ENCODE results near the gene TBC1D22A. TPM values are rescaled to one million over a fixed set of nuclear protein-coding genes. Genes with fewer than 3 reads are reported as not detected.

Gene TBC1D22A
- total and polyA plus RNA-seq, 2 experiments from 2014 or later = 15.3 to 19.8 TPM

DNA sequence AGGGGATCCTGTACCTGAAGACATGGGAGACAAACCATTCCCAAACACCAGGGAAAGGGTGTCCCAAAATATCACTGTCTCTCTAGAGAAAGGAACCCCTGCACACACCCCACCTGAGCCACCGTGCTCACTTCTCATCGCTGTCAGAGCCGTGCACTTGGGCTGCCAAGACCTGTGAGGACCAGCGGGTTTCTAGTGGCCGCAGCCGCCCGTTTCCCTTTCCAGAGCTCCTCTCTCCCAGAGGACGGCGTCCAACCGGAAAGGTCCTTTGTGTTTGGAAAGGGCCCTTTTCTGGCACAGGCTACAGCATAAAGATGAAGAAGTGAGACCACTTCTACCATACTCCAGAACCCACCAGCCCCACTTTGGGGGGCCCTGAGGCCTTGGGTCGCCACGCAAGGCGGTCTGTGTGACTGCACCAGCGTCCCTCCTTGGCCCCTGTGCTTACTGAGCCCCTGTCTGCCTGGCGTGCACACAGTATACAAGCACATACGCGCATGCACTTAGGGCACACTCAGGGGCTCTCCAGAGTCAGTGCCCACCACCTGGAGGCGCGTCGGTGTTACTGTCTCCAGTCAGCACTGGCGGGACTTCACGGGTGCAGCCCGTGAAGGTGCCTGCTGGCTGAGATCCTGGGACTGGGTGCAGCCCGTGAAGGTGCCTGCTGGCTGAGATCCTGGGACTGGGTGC is 381.8 kb downstream of the TBC1D22A start:
- DNase-seq (ENCODE audit: low spot score) = no peak
- H3K4me3 ChIP-seq = no peak overlapping the region
- WGBS (ENCODE audit: low lambda C conversion rate, missing lambda C conversion rate) = 98% methylated on average over 24 of the region's 24 CpGs
- TF ChIP-seq EZH2phosphoT487 (IDR thresholded peaks at IDR 0.05; ENCODE audit: low read depth, severe bottlenecking, unreplicated experiment) = no peak
- TF ChIP-seq, protein P1, sequence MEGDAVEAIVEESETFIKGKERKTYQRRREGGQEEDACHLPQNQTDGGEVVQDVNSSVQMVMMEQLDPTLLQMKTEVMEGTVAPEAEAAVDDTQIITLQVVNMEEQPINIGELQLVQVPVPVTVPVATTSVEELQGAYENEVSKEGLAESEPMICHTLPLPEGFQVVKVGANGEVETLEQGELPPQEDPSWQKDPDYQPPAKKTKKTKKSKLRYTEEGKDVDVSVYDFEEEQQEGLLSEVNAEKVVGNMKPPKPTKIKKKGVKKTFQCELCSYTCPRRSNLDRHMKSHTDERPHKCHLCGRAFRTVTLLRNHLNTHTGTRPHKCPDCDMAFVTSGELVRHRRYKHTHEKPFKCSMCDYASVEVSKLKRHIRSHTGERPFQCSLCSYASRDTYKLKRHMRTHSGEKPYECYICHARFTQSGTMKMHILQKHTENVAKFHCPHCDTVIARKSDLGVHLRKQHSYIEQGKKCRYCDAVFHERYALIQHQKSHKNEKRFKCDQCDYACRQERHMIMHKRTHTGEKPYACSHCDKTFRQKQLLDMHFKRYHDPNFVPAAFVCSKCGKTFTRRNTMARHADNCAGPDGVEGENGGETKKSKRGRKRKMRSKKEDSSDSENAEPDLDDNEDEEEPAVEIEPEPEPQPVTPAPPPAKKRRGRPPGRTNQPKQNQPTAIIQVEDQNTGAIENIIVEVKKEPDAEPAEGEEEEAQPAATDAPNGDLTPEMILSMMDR (IDR thresholded peaks at IDR 0.05; ENCODE audit: poor library complexity) = no peak
- TF ChIP-seq EZH2 (IDR thresholded peaks at IDR 0.05; ENCODE audit: borderline replicate concordance) = no peak
- no peaks in the 10 kb centered on the region for H3K79me2 ChIP-seq
- no peak overlapping the region for H3K4me2 ChIP-seq
- H4K20me1 ChIP-seq (ENCODE audit: insufficient read depth, poor library complexity, severe bottlenecking) = no peaks in the 10 kb centered on the region
- no peaks in the 10 kb centered on the region for H3K9me3 ChIP-seq (ENCODE audit: low read depth)
- H3K36me3 ChIP-seq (replicated peaks; ENCODE audit: insufficient read depth, low read depth) = no peaks in the 10 kb centered on the region
- H3K27ac ChIP-seq = no peak overlapping the region
- no peak overlapping the region for H2AFZ ChIP-seq
- H3K4me1 ChIP-seq (ENCODE audit: insufficient read depth) = no peaks in the 10 kb centered on the region
- H3K9me2 ChIP-seq (replicated peaks; ENCODE audit: insufficient read depth) = no peaks in the 10 kb centered on the region
- H3K27me3 ChIP-seq = no peaks in the 10 kb centered on the region

DNA sequence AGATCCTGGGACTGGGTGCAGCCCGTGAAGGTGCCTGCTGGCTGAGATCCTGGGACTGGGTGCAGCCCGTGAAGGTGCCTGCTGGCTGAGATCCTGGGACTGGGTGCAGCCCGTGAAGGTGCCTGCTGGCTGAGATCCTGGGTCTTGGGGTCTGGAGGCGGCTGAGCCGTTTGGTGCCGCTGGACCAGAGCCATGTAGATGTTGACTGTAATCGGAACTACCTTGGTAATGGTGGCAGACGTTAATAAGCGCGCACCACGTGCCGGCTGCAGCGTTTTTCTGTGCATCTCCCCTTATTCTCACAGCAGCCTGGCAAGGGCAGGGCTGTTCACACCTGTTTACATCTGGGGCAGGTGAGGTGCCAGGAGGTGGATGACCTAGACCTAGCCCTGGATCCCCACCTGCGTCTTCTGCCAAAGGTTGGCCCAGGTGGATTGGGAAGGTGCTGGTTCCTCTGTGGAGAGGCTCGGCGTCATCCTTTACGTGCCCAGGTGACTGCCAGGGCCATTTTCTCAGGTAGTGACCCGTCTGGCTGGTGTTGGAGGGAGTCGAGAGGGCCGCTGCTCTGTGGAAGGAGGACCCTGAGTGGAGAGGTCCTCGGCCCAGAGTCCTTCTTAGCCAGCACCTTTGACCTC is 382.5 kb downstream of the TBC1D22A start:
- no peak overlapping the region for H2AFZ ChIP-seq
- no peaks in the 10 kb centered on the region for H4K20me1 ChIP-seq (ENCODE audit: insufficient read depth, poor library complexity, severe bottlenecking)
- H3K4me2 ChIP-seq = no peak overlapping the region
- no peak overlapping the region for H3K4me3 ChIP-seq
- no peaks in the 10 kb centered on the region for H3K4me1 ChIP-seq (ENCODE audit: insufficient read depth)
- TF ChIP-seq, protein P1 (IDR thresholded peaks at IDR 0.05; ENCODE audit: poor library complexity) = no peak
- TF ChIP-seq EZH2phosphoT487 (IDR thresholded peaks at IDR 0.05; ENCODE audit: low read depth, severe bottlenecking, unreplicated experiment) (no peak), EZH2 (IDR thresholded peaks at IDR 0.05; ENCODE audit: borderline replicate concordance) (no peak)
- no peaks in the 10 kb centered on the region for H3K9me3 ChIP-seq (ENCODE audit: low read depth)
- no peaks in the 10 kb centered on the region for H3K36me3 ChIP-seq (replicated peaks; ENCODE audit: insufficient read depth, low read depth)
- no peaks in the 10 kb centered on the region for H3K79me2 ChIP-seq
- WGBS (ENCODE audit: low lambda C conversion rate, missing lambda C conversion rate) = 96% methylated on average over 19 of the region's 21 CpGs
- H3K9me2 ChIP-seq (replicated peaks; ENCODE audit: insufficient read depth) = no peaks in the 10 kb centered on the region
- DNase-seq (ENCODE audit: low spot score) = no peak
- no peak overlapping the region for H3K27ac ChIP-seq
- H3K27me3 ChIP-seq = no peaks in the 10 kb centered on the region

DNA sequence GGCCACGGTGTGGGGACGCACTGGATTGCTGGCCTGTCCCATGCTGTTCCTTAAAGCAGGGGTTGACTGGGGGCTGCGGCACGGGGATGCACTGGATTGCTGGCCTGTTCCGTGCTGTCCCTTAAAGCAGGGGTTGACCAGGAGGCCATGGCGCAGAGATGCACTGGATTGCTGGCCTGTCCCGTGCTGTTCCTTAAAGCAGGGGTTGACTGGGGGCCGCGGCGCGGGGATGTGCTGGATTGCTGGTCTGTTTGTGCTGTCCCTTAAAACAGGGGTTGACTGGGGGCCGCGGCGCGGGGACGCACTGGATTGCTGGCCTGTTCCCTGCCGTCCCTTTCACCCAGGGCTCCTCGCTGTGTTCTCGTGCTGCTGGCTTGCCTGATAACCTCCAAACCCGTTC is 383.4 kb downstream of the TBC1D22A start:
- WGBS (ENCODE audit: low lambda C conversion rate, missing lambda C conversion rate) = 96% methylated on average over 20 of the region's 20 CpGs
- Histone ChIP-seq H3K4me3 (no peak overlapping the region), H3K36me3 (replicated peaks; ENCODE audit: insufficient read depth, low read depth) (no peaks in the 10 kb centered on the region), H3K27me3 (no peaks in the 10 kb centered on the region), H3K9me2 (replicated peaks; ENCODE audit: insufficient read depth) (no peaks in the 10 kb centered on the region), H2AFZ (no peak overlapping the region), H3K4me1 (ENCODE audit: insufficient read depth) (no peaks in the 10 kb centered on the region), H3K9me3 (ENCODE audit: low read depth) (no peaks in the 10 kb centered on the region), H4K20me1 (ENCODE audit: insufficient read depth, poor library complexity, severe bottlenecking) (no peaks in the 10 kb centered on the region), H3K79me2 (no peaks in the 10 kb centered on the region), H3K27ac (no peak overlapping the region), H3K4me2 (no peak overlapping the region)
- no peak for DNase-seq (ENCODE audit: low spot score)
- TF ChIP-seq EZH2phosphoT487 (IDR thresholded peaks at IDR 0.05; ENCODE audit: low read depth, severe bottlenecking, unreplicated experiment) = no peak
- TF ChIP-seq, protein P1 (IDR thresholded peaks at IDR 0.05; ENCODE audit: poor library complexity) = no peak
- no peak for TF ChIP-seq EZH2 (IDR thresholded peaks at IDR 0.05; ENCODE audit: borderline replicate concordance)
